IMR-90 (cell line): ENCODE measurements around the gene MAB21L2. TPM values are rescaled to one million over a fixed set of nuclear protein-coding genes. Genes with fewer than 3 reads are reported as not detected.

ENCODE experiments used
- ATAC-seq: fragments of 200-7000 bp; cut with Tn5 transposase; 2 replicates; pipeline ENCODE4 v1.9.1; 2020; ENCODE audit warnings: low read depth, mild to moderate bottlenecking, moderate library complexity
- BruUV-seq: library from RNA; stranded (reverse); fragments of 400-500 nt; replicated peaks from 2 replicates; lab custom pipeline; 2021; lab: Mats Ljungman, UMichigan
- CTCF ChIA-PET: fragments of 300-600 bp; formaldehyde crosslinking; extraction: SDS; loops from one replicate; lab custom pipeline; 2021; ENCODE audit warnings: antibody characterized with exemption; lab: Yijun Ruan, JAX
- POLR2A ChIA-PET: fragments of 300-600 bp; sonication (Branson Sonifier 250); formaldehyde crosslinking; loops from one replicate; lab custom pipeline; 2022; ENCODE audit warnings: antibody characterized with exemption; ENCODE audit not compliant: unreplicated experiment; lab: Charles Lee
- DNase-seq: peaks from one replicate; pipeline ENCODE4 v3.0.0; 2013
- H2AFZ ChIP-seq: replicated peaks from 2 replicates; pipeline ENCODE3; 2013; ENCODE audit warnings: low read length, mild to moderate bottlenecking; ENCODE audit not compliant: poor library complexity
- H2AK5ac ChIP-seq: 2 replicates; pipeline ENCODE4 v1.6.1; 2013; ENCODE audit warnings: low read depth, low read length, inconsistent platforms
- H2AK9ac ChIP-seq: replicated peaks from 2 replicates; pipeline ENCODE3; 2013; ENCODE audit warnings: mild to moderate bottlenecking, low read depth, low read length, moderate library complexity; ENCODE audit not compliant: poor library complexity
- H2BK120ac ChIP-seq: 2 replicates; pipeline ENCODE4 v1.6.1; 2013; ENCODE audit warnings: low read depth, low read length, inconsistent platforms
- H2BK15ac ChIP-seq: 3 replicates; pipeline ENCODE4 v1.6.1; 2013; ENCODE audit warnings: low read depth, low read length, inconsistent platforms
- H2BK20ac ChIP-seq: 2 replicates; pipeline ENCODE4 v1.6.1; 2013; ENCODE audit warnings: low read depth, mild to moderate bottlenecking, inconsistent platforms, low read length, moderate library complexity
- H2BK5ac ChIP-seq: 2 replicates; pipeline ENCODE4 v1.6.1; 2013; ENCODE audit warnings: mild to moderate bottlenecking, low read depth, low read length, inconsistent platforms; ENCODE audit not compliant: poor library complexity, severe bottlenecking
- H3K14ac ChIP-seq: replicated peaks from 2 replicates; pipeline ENCODE4 v1.6.1; 2013; ENCODE audit warnings: low read depth, low read length, inconsistent platforms
- H3K18ac ChIP-seq: 2 replicates; pipeline ENCODE4 v1.6.1; 2013; ENCODE audit warnings: low read depth, low read length, control low read depth
- H3K23ac ChIP-seq: 2 replicates; pipeline ENCODE4 v1.6.1; 2013; ENCODE audit warnings: low read depth, low read length, inconsistent platforms
- H3K27ac ChIP-seq: 2 replicates; pipeline ENCODE4 v1.5.1; 2013; ENCODE audit warnings: mild to moderate bottlenecking, control low read depth, low read length; ENCODE audit not compliant: insufficient read depth
- H3K27me3 ChIP-seq: 2 replicates; pipeline ENCODE4 v1.6.1; 2013; ENCODE audit warnings: low read length; ENCODE audit not compliant: control insufficient read depth, insufficient read depth
- H3K36me3 ChIP-seq: 2 replicates; pipeline ENCODE4 v1.6.1; 2013; ENCODE audit warnings: low read length, mixed read lengths; ENCODE audit not compliant: control insufficient read depth, insufficient read depth
- H3K4ac ChIP-seq: 2 replicates; pipeline ENCODE4 v1.6.1; 2013; ENCODE audit warnings: low read depth, low read length, inconsistent platforms
- H3K4me1 ChIP-seq: 2 replicates; pipeline ENCODE4 v1.6.1; 2013; ENCODE audit warnings: low read length, mixed read lengths; ENCODE audit not compliant: control insufficient read depth, insufficient read depth
- H3K4me2 ChIP-seq: 2 replicates; pipeline ENCODE4 v1.6.1; 2013; ENCODE audit warnings: low read depth, mild to moderate bottlenecking, control low read depth, low read length, moderate library complexity
- H3K4me3 ChIP-seq: 2 replicates; pipeline ENCODE4 v1.5.1; 2013; ENCODE audit warnings: low read depth, mild to moderate bottlenecking, control low read depth, low read length, moderate library complexity; ENCODE audit not compliant: insufficient read depth
- H3K56ac ChIP-seq: 2 replicates; pipeline ENCODE4 v1.6.1; 2013; ENCODE audit warnings: low read length, inconsistent platforms; ENCODE audit not compliant: insufficient read depth; ENCODE audit errors: extremely low read depth
- H3K79me1 ChIP-seq, 2 experiments: 2 replicates each; pipeline ENCODE4 v1.6.1; 2013; ENCODE audit warnings: low read length in 2 of 2, inconsistent platforms in 1 of 2, low read depth in 1 of 2
- H3K9ac ChIP-seq: 2 replicates; pipeline ENCODE4 v1.6.1; 2013; ENCODE audit warnings: low read depth, low read length, control low read depth
- H3K9me1 ChIP-seq: 2 replicates; pipeline ENCODE4 v1.6.1; 2013; ENCODE audit warnings: low read length, inconsistent platforms; ENCODE audit not compliant: insufficient read depth
- H3K9me3 ChIP-seq: 2 replicates; pipeline ENCODE4 v1.6.1; 2013; ENCODE audit warnings: low read length; ENCODE audit not compliant: control insufficient read depth, insufficient read depth
- H4K20me1 ChIP-seq: 2 replicates; pipeline ENCODE4 v1.6.1; 2013; ENCODE audit warnings: low read length, inconsistent platforms; ENCODE audit not compliant: insufficient read depth
- H4K5ac ChIP-seq: 2 replicates; pipeline ENCODE4 v1.6.1; 2013; ENCODE audit warnings: mild to moderate bottlenecking, low read depth, low read length, control low read depth
- H4K8ac ChIP-seq, 2 experiments: 2 replicates each; pipeline ENCODE4 v1.6.1; 2013; ENCODE audit warnings: low read depth in 2 of 2, low read length in 2 of 2, control low read depth in 1 of 2, inconsistent platforms in 1 of 2
- H4K91ac ChIP-seq: 2 replicates; pipeline ENCODE4 v1.6.1; 2013; ENCODE audit warnings: low read depth, low read length, inconsistent platforms; ENCODE audit not compliant: insufficient read depth
- CTCF ChIP-seq: conservative IDR thresholded peaks from 2 replicates; pipeline ENCODE4 v1.5.1; 2012; ENCODE audit warnings: mild to moderate bottlenecking, low read depth, low read length, improper control_type of control experiment
- FOS ChIP-seq: fragments of 150-350 bp; IDR thresholded peaks from 2 replicates; pipeline ENCODE4 v1.6.1; 2016; ENCODE audit warnings: low read depth, low read length
- MAFK ChIP-seq: IDR thresholded peaks from 2 replicates; pipeline ENCODE4 v1.6.1; 2012; ENCODE audit warnings: low read depth, low read length, improper control_type of control experiment
- MAZ ChIP-seq: IDR thresholded peaks from 2 replicates; pipeline ENCODE4 v1.6.1; 2012; ENCODE audit warnings: low read depth, mild to moderate bottlenecking, low read length, improper control_type of control experiment, moderate library complexity, borderline replicate concordance
- WGBS, 2 experiments: methylation state at CpG; one replicate each; pipeline versions ENCODE4 v1.1.5 to v1.1.7; 2013; ENCODE audit warnings: missing lambda C conversion rate in 2 of 2; ENCODE audit not compliant: insufficient read length in 1 of 2; ENCODE audit errors: extremely low coverage in 2 of 2; 5-methylcytosine and 5-hydroxymethylcytosine counted together
- dilution Hi-C: fragments of 300-500 bp; cut with HindIII; formaldehyde crosslinking; loops from one replicate; pipeline ENCODE4 v1.14.3; 2018; ENCODE audit warnings: low sequenced_read_pairs; ENCODE audit not compliant: unreplicated experiment
- in situ Hi-C: fragments of 300-500 bp; cut with MboI; formaldehyde crosslinking; loops from 3 replicates; pipeline ENCODE4 v1.14.3; 2019; ENCODE audit warnings: low sequenced_read_pairs, inconsistent platforms, mixed read lengths
- intact Hi-C: fragments of 100-400 bp; cut with micrococcal nuclease; formaldehyde crosslinking; loops from 2 replicates; pipeline ENCODE4 v1.10.0; 2022
- polyA plus RNA-seq, 3 experiments: library from polyadenylated mRNA; depleted of rRNA; stranded (reverse); fragments of >200 nt; gene quantifications; 2 replicates each; pipeline ENCODE4 v1.2.3, GENCODE V29; 2012; ENCODE audit warnings: low replicate concordance in 1 of 3
- total RNA-seq: library from RNA; depleted of rRNA; stranded (reverse); fragments of >200 nt; gene quantifications from 2 replicates; pipeline ENCODE4 v1.2.3, GENCODE V29; 2012
- TF ChIP-seq, protein P1 (sequence below): fragments of 150-350 bp; IDR thresholded peaks from 2 replicates; pipeline ENCODE4 v1.6.1; 2016; ENCODE audit warnings: low read depth, mild to moderate bottlenecking, low read length, moderate library complexity, borderline replicate concordance

Gene MAB21L2
- total and polyA plus RNA-seq, 2 of the 4 experiments (the other 2 are of a cell fraction): 7.6 to 12.0 TPM

GRCh38 chr4:150541681-150542080 is 40.3 kb upstream of the MAB21L2 start:
- H3K4me3 ChIP-seq: no peak overlapping the region
- no peak overlapping the region for H4K5ac ChIP-seq
- WGBS, 2 experiments: no CpG with 5 or more reads among the region's 3 CpGs
- no peak for DNase-seq
- H3K23ac ChIP-seq: no peak overlapping the region
- H3K56ac ChIP-seq: no peak overlapping the region
- no peak overlapping the region for H3K14ac ChIP-seq
- H4K20me1 ChIP-seq: no peaks in the 10 kb centered on the region
- ATAC-seq: no peak
- dilution Hi-C loops (no loop called here), in situ Hi-C loops (no loop called here), intact Hi-C loops (no loop called here)
- no peak overlapping the region for H3K27ac ChIP-seq
- no peak overlapping the region for H2AK9ac ChIP-seq
- no peak for TF ChIP-seq MAZ
- TF ChIP-seq CTCF: no peak
- TF ChIP-seq, protein P1, sequence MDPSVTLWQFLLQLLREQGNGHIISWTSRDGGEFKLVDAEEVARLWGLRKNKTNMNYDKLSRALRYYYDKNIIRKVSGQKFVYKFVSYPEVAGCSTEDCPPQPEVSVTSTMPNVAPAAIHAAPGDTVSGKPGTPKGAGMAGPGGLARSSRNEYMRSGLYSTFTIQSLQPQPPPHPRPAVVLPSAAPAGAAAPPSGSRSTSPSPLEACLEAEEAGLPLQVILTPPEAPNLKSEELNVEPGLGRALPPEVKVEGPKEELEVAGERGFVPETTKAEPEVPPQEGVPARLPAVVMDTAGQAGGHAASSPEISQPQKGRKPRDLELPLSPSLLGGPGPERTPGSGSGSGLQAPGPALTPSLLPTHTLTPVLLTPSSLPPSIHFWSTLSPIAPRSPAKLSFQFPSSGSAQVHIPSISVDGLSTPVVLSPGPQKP: no peak
- TF ChIP-seq MAFK: no peak
- no peak for TF ChIP-seq FOS
- H3K4me2 ChIP-seq: no peak overlapping the region
- ChIA-PET CTCF (no interaction called here), POLR2A (no interaction called here)
- H2AK5ac ChIP-seq: no peak overlapping the region
- H3K27me3 ChIP-seq: no peaks in the 10 kb centered on the region
- no peak overlapping the region for H3K18ac ChIP-seq
- H2BK5ac ChIP-seq: no peak overlapping the region
- no peaks in the 10 kb centered on the region for H3K4me1 ChIP-seq
- BruUV-seq: no TSS peak
- H3K4ac ChIP-seq: no peak overlapping the region
- H2BK120ac ChIP-seq: no peak overlapping the region
- no peak overlapping the region for H2BK15ac ChIP-seq
- no peak overlapping the region for H4K91ac ChIP-seq
- H3K79me1 ChIP-seq: no peaks in the 10 kb centered on the region
- H3K9me3 ChIP-seq: no peaks in the 10 kb centered on the region
- no peak overlapping the region for H4K8ac ChIP-seq
- no peak overlapping the region for H3K9ac ChIP-seq
- no peak overlapping the region for H2AFZ ChIP-seq
- no peaks in the 10 kb centered on the region for H3K36me3 ChIP-seq
- no peak overlapping the region for H2BK20ac ChIP-seq
- no peaks in the 10 kb centered on the region for H3K9me1 ChIP-seq
